Measurements from ENCODE around the gene SLC26A2.

GRCh38 chr5:149930043-149930748, 30.4 kb upstream of the SLC26A2 start:
- TF ChIP-seq CTCF (conservative IDR thresholded peaks at IDR 0.05; ENCODE audit: low read length), result no peak
- no peak for TF ChIP-seq EZH2phosphoT487 (IDR thresholded peaks at IDR 0.05; ENCODE audit: borderline replicate concordance, low read depth, low read length)
